B cell (primary cell): ENCODE results near the gene NLGN1. TPM values are rescaled to one million over a fixed set of nuclear protein-coding genes. Genes with fewer than 3 reads are reported as not detected.

Source experiments
- ATAC-seq: fragments of 200-7000 bp; cut with Tn5 transposase; one replicate; pipeline ENCODE4 v1.10.0; 2021; ENCODE audit warnings: low read depth, mild to moderate bottlenecking, moderate number of reproducible peaks, moderate library complexity
- CTCF ChIA-PET: fragments of 350-600 bp; sonication (Branson Sonifier 250); formaldehyde crosslinking; loops from one replicate; lab custom pipeline; 2021; ENCODE audit warnings: antibody characterized with exemption, inconsistent platforms; lab: Charles Lee
- POLR2A ChIA-PET: fragments of 350-600 bp; sonication (Branson Sonifier 250); formaldehyde crosslinking; loops from one replicate; lab custom pipeline; 2021; ENCODE audit warnings: antibody characterized with exemption; lab: Charles Lee
- DNase-seq: peaks from one replicate; pipeline ENCODE4 v3.0.0; 2013
- H2AFZ ChIP-seq: 2 replicates; pipeline ENCODE4 v1.6.1; 2012; ENCODE audit warnings: mild to moderate bottlenecking, low read depth, low read length; ENCODE audit not compliant: insufficient read depth, poor library complexity, severe bottlenecking
- H3K27ac ChIP-seq, 2 donors: 1 replicate in 1 of 2; 2 replicates in 1 of 2; pipeline ENCODE4 v1.5.1; 2012 to 2013; ENCODE audit warnings: low read length in 2 of 2, mild to moderate bottlenecking in 2 of 2, moderate library complexity in 1 of 2
- H3K27me3 ChIP-seq, 4 experiments: fragments of 200-600 bp in 1 of 4; sonication (generic) in 1 of 4; replicated peaks in 1 of 4; 1 replicate in 2 of 4; 2 replicates in 2 of 4; pipeline versions ENCODE4 v1.6.1 to v1.7.0; 2013 to 2016; ENCODE audit warnings: low read length in 3 of 4, mild to moderate bottlenecking in 2 of 4, mixed read lengths in 1 of 4, moderate library complexity in 1 of 4; ENCODE audit not compliant: insufficient read depth in 4 of 4, control insufficient read depth in 3 of 4; ENCODE audit errors: control extremely low read depth in 1 of 4
- H3K36me3 ChIP-seq, 2 experiments: replicated peaks in 1 of 2; 1 replicate in 1 of 2; 2 replicates in 1 of 2; pipeline versions ENCODE4 v1.6.1 to v1.7.1; 2013; ENCODE audit warnings: low read length in 1 of 2; ENCODE audit not compliant: insufficient read depth in 2 of 2, control insufficient read depth in 1 of 2; ENCODE audit errors: control extremely low read depth in 1 of 2, extremely low read depth in 1 of 2
- H3K4me1 ChIP-seq, 2 donors: fragments of 200-600 bp in 1 of 2; sonication (generic) in 1 of 2; 1 replicate in 1 of 2; 2 replicates in 1 of 2; pipeline versions ENCODE4 v1.5.1 to v1.6.1; 2013 to 2017; ENCODE audit warnings: low read length in 2 of 2; ENCODE audit not compliant: control insufficient read depth in 2 of 2, insufficient read depth in 2 of 2
- H3K4me2 ChIP-seq: replicated peaks from 2 replicates; pipeline ENCODE3; 2012; ENCODE audit warnings: mild to moderate bottlenecking, low read depth, low read length; ENCODE audit not compliant: poor library complexity, severe bottlenecking
- H3K4me3 ChIP-seq, 5 experiments: fragments of 200-600 bp in 1 of 5; sonication (generic) in 1 of 5; 1 replicate in 3 of 5; 2 replicates in 2 of 5; pipeline versions ENCODE4 v1.5.1 to v1.7.0; 2011 to 2016; ENCODE audit warnings: low read length in 4 of 5, mild to moderate bottlenecking in 4 of 5, low read depth in 2 of 5, control low read depth in 1 of 5, moderate library complexity in 1 of 5; ENCODE audit not compliant: insufficient read depth in 1 of 5; ENCODE audit errors: control extremely low read depth in 1 of 5, extremely low read depth in 1 of 5
- H3K79me2 ChIP-seq: fragments of 200-600 bp; sonication (generic); one replicate; pipeline ENCODE4 v1.6.0; 2016; ENCODE audit warnings: low read length; ENCODE audit not compliant: control insufficient read depth, insufficient read depth
- H3K9ac ChIP-seq: fragments of 200-600 bp; sonication (generic); 2 replicates; pipeline ENCODE4 v1.6.1; 2017; ENCODE audit warnings: mild to moderate bottlenecking, low read length, moderate library complexity
- H3K9me3 ChIP-seq, 3 donors: one replicate each; pipeline versions ENCODE4 v1.6.1 to v1.7.1; 2013; ENCODE audit warnings: low read length in 2 of 3; ENCODE audit not compliant: control insufficient read depth in 2 of 3, insufficient read depth in 1 of 3; ENCODE audit errors: control extremely low read depth in 1 of 3
- H4K20me1 ChIP-seq: 2 replicates; pipeline ENCODE4 v1.6.0; 2012; ENCODE audit warnings: mild to moderate bottlenecking, low read length; ENCODE audit not compliant: insufficient read depth, control insufficient read depth, poor library complexity, severe bottlenecking
- H3K27ac Mint-ChIP-seq: one replicate; pipeline ENCODE4 v1.8.0; 2021; ENCODE audit warnings: mixed read lengths
- H3K27me3 Mint-ChIP-seq: one replicate; pipeline ENCODE4 v1.8.0; 2021; ENCODE audit warnings: mixed read lengths
- H3K4me1 Mint-ChIP-seq: one replicate; pipeline ENCODE4 v1.8.0; 2021; ENCODE audit warnings: mixed read lengths
- H3K4me3 Mint-ChIP-seq: one replicate; pipeline ENCODE4 v1.8.0; 2021; ENCODE audit warnings: mixed read lengths
- H3K9me3 Mint-ChIP-seq: one replicate; pipeline ENCODE4 v1.8.0; 2022; ENCODE audit warnings: mixed read lengths; ENCODE audit not compliant: insufficient read depth
- CTCF ChIP-seq: fragments of 200-600 bp; IDR thresholded peaks from one replicate; pipeline ENCODE4 v1.8.0; 2022; ENCODE audit warnings: antibody characterized with exemption, mild to moderate bottlenecking
- EZH2 ChIP-seq: IDR thresholded peaks from 2 replicates; pipeline ENCODE4 v1.6.1; 2012; ENCODE audit warnings: borderline replicate concordance, low read depth, mild to moderate bottlenecking, moderate library complexity, low read length; ENCODE audit not compliant: insufficient read depth, poor library complexity, severe bottlenecking
- WGBS: methylation state at CpG from one replicate; pipeline ENCODE4 v1.1.5; 2013; ENCODE audit warnings: missing lambda C conversion rate; ENCODE audit not compliant: insufficient coverage; 5-methylcytosine and 5-hydroxymethylcytosine counted together
- intact Hi-C: fragments of 100-400 bp; cut with micrococcal nuclease; formaldehyde crosslinking; loops from one replicate; pipeline ENCODE4 v1.10.0; 2022
- polyA minus RNA-seq: library from RNA; depleted of rRNA, polyadenylated mRNA; stranded (reverse); fragments of >200 nt; gene quantifications from 2 replicates; pipeline ENCODE4 v1.2.3, GENCODE V29; 2012
- polyA plus RNA-seq: library from polyadenylated mRNA; depleted of rRNA; stranded (reverse); fragments of >200 nt; gene quantifications from 2 replicates; pipeline ENCODE4 v1.2.3, GENCODE V29; 2012
- total RNA-seq, 2 donors: library from RNA; stranded (reverse); fragments of 120-200 nt in 1 of 2; gene quantifications; 1 replicate in 1 of 2; 2 replicates in 1 of 2; pipeline versions ENCODE4 v1.2.3 to v1.2.4, GENCODE V29; 2013 to 2022

The NLGN1 gene
- total RNA-seq (not detected in 2 replicates), polyA plus RNA-seq (not detected in 2 replicates), polyA minus RNA-seq (not detected in 2 replicates)
- 0.12 TPM for total RNA-seq (2013)

GRCh38 chr3:173397161-173398110, at the start of gene NLGN1:
NLGN1 (plus strand) TSS chr3:173397744.
- no peak for DNase-seq
- Histone ChIP-seq H3K4me1 (peaks cover 30 to 32% of the 10 kb centered on the region in 2 donors), H3K4me3 (no peak within 1 kb of the TSS)

More at GRCh38 chr3:173397161-173398110, at the start of gene NLGN1:
- intact Hi-C loops = no loop called here
- CTCF ChIA-PET = no interaction called here
- peaks cover 60% of the 10 kb centered on the region for H3K27me3 Mint-ChIP-seq
- no peaks in the 10 kb centered on the region for H3K9me3 Mint-ChIP-seq
- 2% methylated on average over 59 of the region's 70 CpGs for WGBS
- H2AFZ ChIP-seq = peak within 1 kb of the TSS; percentile 69
- H3K4me3 Mint-ChIP-seq = peak within 1 kb of the TSS; percentile 48
- POLR2A ChIA-PET = no interaction called here
- ATAC-seq = no peak
- no peaks in the 10 kb centered on the region for H4K20me1 ChIP-seq
- no peak within 1 kb of the TSS for H3K27ac ChIP-seq
- peaks cover 0 to 10% (median 1%) of the 10 kb centered on the region in 3 donors for H3K9me3 ChIP-seq
- peaks cover 23% of the 10 kb centered on the region for H3K4me1 Mint-ChIP-seq
- H3K27ac Mint-ChIP-seq = no peak within 1 kb of the TSS
- no peak within 1 kb of the TSS for H3K9ac ChIP-seq
- peak within 1 kb of the TSS; percentile 70 for H3K4me2 ChIP-seq
- no peaks in the 10 kb centered on the region for H3K36me3 ChIP-seq
- H3K79me2 ChIP-seq = no peaks in the 10 kb centered on the region
- peak; percentile 51 for TF ChIP-seq EZH2
- TF ChIP-seq CTCF = no peak
- peaks cover 0 to 32% (median 31%) of the 10 kb centered on the region in 4 experiments for H3K27me3 ChIP-seq
